ENCODE results near the gene LINC00305.

LINC00305 gene

DNA sequence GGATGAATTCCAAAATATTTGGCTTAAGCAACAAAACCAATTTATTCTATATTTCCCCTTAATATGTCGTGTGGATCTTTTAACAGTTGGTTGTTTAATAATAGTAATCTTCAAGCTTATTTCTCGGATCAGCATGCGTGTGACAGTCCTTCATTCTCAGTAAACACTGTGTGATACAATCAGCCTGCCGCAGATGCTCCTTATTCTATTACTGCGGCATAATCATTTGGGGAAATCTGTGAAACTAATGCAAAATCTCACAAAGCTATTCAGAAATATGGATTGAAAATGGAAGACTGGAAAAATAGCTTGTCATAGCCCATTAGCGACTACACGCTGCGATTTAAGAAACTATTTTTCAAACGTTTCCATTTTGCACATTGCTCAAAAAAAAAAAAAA, 36.9 kb downstream of the LINC00305 start:
- TF ChIP-seq TAF1 (IDR thresholded peaks at IDR 0.05; ENCODE audit: borderline replicate concordance, low read depth, low read length) (no peak), POLR2AphosphoS5 (IDR thresholded peaks at IDR 0.05; ENCODE audit: low read depth, low read length) (no peak), POLR2A (IDR thresholded peaks at IDR 0.05; ENCODE audit: low read depth, low read length) (no peak)
- FAIRE-seq (no peak), DNase-seq (ENCODE audit: insufficient read length) (no peak)

DNA sequence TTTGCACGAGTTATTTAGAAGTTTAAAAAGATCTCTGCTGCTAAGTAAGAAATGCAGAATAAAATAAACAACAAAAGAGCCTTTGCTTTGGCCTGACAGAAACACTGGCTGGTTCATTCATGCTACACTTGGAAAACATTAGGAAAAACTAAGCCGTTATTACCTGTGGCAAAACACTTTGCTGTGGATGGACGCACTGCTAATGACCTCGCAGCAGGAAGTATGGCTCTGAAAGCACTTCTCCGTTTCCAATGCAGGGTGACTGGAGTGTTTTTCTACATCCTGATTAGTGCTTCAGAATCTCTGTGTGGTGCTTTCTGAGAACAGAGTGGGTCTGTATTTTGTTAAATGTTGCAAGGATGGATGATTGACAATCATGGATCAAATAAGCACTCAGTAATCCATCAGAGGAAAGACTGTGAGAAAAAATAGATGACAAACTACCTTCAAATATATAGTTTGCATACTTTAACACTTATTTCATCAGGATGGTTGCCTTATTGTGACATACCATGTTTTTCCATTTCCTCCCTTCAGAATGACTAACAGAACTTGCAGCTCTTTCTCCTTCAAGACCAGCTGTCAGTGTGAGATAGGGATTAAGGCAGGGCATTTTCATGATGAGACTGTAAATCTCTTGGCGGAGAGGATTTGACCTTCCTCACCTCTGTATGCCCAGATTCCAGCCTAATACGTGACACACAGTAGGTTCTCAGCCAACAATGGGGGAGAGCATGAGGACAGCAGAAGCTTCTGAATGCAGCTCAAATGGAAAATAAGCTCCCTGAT, 38.0 kb downstream of the LINC00305 start:
- FAIRE-seq (no peak), DNase-seq (ENCODE audit: insufficient read length) (no peak)
- TF ChIP-seq TAF1 (IDR thresholded peaks at IDR 0.05; ENCODE audit: borderline replicate concordance, low read depth, low read length) (no peak), POLR2A (IDR thresholded peaks at IDR 0.05; ENCODE audit: low read depth, low read length) (no peak), POLR2AphosphoS5 (IDR thresholded peaks at IDR 0.05; ENCODE audit: low read depth, low read length) (no peak)

DNA sequence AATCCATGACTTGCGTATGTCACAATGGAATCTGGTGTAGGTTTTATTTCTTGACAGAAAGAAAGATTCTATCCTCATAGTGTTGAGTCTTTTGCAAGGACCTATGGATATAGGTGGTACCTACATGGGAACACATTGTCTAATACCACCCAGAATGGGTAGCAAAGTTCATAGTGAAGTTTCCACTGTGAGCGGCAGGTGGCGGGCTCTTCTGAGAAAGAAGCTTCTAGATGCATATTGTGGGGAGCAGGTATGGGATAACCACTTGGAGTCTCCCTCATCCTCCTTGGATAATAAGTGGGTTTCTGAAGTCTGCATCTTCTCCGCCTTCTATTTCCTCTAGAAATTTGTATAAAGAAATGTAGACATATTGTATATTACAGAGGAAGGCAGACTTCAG, 44.9 kb downstream of the LINC00305 start:
- no peak for FAIRE-seq

DNA sequence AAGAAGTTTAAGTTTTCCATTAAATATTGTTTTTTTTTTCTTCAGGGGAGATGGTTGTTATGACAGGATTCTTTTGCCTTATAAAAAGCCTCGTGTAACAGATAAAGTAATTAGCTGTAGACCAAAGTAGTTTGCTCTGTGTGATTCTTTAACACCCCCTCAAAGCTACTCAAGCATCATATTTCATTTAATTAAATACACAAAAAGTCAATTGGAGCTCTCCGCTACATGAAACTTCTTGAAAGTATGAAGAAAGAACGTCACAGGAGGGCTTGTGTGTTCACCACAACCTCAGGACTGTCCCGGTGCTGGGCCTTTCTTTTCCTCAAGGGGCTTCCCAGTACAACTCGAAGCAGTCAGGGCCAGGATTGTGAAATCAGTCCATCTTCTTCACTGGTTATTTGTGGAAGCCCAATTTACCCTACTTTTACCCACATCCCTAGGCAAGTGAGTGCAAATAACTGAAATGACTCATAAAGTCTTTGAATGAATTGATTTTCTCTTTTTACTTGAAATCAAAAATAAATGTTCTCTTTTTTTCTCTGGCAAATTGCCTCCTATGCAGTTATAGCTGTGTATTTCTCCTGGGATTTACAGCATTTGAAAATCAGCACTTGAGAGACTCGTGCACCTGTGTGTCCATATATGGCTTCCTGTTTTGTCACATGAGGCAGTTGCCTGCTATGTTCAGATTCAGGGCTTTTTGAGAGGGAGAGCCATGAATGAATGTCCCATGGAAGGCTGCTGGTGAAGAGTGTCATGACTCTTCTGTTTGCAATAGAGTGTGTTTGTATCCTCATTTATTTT, 48.6 kb downstream of the LINC00305 start:
- no peak for DNase-seq (ENCODE audit: insufficient read length)

More for the DNA sequence above, 44.9 kb downstream of the LINC00305 start:
- no peak for TF ChIP-seq POLR2AphosphoS5 (IDR thresholded peaks at IDR 0.05; ENCODE audit: low read depth, low read length)
- no peak for TF ChIP-seq TAF1 (IDR thresholded peaks at IDR 0.05; ENCODE audit: borderline replicate concordance, low read depth, low read length)
- DNase-seq (ENCODE audit: insufficient read length): no peak

DNA sequence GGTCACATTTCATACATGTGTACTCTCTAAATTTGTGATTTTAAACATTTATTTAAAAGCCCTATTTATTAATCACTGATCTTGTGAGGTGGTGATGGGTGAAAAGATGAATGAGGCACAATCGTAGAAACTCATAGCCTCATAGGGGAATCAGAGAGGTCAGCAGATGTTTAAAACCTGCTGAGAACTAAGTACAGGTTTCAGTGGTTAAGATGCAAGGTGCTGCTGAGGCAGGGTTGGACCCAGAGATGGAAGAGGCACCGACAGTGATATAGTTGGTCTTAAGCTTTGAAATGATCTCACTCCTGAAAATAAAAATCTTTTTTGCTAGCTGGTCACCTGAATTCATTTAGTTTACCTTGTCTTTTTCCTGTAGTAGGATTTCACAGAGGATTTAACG, 49.6 kb downstream of the LINC00305 start:
- DNase-seq (ENCODE audit: insufficient read length): no peak
- TF ChIP-seq POLR2A (IDR thresholded peaks at IDR 0.05; ENCODE audit: low read depth, low read length) (no peak), TAF1 (IDR thresholded peaks at IDR 0.05; ENCODE audit: borderline replicate concordance, low read depth, low read length) (no peak), POLR2AphosphoS5 (IDR thresholded peaks at IDR 0.05; ENCODE audit: low read depth, low read length) (no peak)
- FAIRE-seq: no peak

More for the DNA sequence above, 48.6 kb downstream of the LINC00305 start:
- no peak for FAIRE-seq
- TF ChIP-seq TAF1 (IDR thresholded peaks at IDR 0.05; ENCODE audit: borderline replicate concordance, low read depth, low read length): no peak
- TF ChIP-seq POLR2A (IDR thresholded peaks at IDR 0.05; ENCODE audit: low read depth, low read length): no peak
- no peak for TF ChIP-seq POLR2AphosphoS5 (IDR thresholded peaks at IDR 0.05; ENCODE audit: low read depth, low read length)

DNA sequence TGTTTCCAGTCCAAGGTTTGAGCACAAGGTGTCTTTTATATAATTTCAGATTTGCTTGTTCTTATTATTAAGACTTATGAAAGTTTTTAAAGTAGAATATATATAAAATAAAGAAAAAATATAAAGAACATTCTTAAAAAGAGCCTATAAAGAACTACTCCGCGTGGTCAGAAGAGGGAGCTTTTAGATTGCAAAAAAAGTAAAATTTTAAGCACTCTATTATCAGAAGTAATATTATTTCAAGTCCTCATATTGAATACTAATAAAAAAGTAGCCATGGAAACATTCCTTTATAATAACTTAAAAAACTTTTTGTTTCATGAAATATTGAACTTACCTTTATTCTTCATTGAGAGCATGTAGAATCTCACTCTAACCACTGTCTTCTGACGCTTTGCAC, 51.4 kb downstream of the LINC00305 start:
- FAIRE-seq (no peak), DNase-seq (ENCODE audit: insufficient read length) (no peak)
- TF ChIP-seq POLR2A (IDR thresholded peaks at IDR 0.05; ENCODE audit: low read depth, low read length): no peak
- no peak for TF ChIP-seq TAF1 (IDR thresholded peaks at IDR 0.05; ENCODE audit: borderline replicate concordance, low read depth, low read length)
- TF ChIP-seq POLR2AphosphoS5 (IDR thresholded peaks at IDR 0.05; ENCODE audit: low read depth, low read length): no peak

DNA sequence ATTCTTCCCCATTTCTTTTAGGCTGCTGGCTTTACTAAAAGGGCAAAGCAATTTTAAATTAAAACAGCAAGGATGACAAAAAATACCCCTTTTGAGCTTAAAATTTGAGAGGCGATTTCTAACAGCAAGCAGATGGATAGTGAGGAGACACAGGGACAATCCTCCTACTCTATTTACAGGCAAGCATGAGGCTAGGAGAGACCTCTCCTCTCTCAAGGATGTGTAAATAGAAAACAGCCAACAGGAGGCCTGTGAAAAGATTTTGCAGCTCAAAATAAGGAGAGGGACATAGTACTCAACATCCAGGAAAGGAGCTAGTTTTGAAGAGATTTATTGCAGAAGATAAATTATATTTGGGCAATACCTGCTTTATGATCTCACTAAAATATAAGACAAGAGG, 53.8 kb downstream of the LINC00305 start:
- no peak for FAIRE-seq

DNA sequence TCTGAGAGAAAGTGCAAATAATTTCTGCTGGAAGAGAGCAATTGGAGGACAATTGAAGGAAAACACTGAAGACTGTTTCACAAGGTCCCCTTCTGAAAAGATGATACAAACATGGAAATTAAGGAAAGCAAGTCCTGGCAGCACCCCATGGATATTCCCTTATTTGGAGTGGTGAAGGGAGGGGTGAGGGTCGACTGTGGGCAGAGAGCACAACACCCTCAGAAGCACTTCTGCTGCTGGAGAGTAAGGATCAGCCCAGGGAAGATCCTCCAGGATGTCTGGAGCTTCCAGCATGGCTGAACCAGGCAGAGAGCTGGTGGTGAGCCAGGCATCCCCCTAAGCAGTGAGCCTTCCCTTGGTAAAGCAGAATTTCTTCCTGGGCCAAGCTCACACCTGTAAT, 54.7 kb downstream of the LINC00305 start:
- FAIRE-seq: no peak
- DNase-seq (ENCODE audit: insufficient read length): no peak
- TF ChIP-seq POLR2A (IDR thresholded peaks at IDR 0.05; ENCODE audit: low read depth, low read length): no peak
- TF ChIP-seq TAF1 (IDR thresholded peaks at IDR 0.05; ENCODE audit: borderline replicate concordance, low read depth, low read length): no peak
- TF ChIP-seq POLR2AphosphoS5 (IDR thresholded peaks at IDR 0.05; ENCODE audit: low read depth, low read length): no peak

More for the DNA sequence above, 53.8 kb downstream of the LINC00305 start:
- TF ChIP-seq POLR2A (IDR thresholded peaks at IDR 0.05; ENCODE audit: low read depth, low read length): no peak
- no peak for TF ChIP-seq POLR2AphosphoS5 (IDR thresholded peaks at IDR 0.05; ENCODE audit: low read depth, low read length)
- TF ChIP-seq TAF1 (IDR thresholded peaks at IDR 0.05; ENCODE audit: borderline replicate concordance, low read depth, low read length): no peak
- DNase-seq (ENCODE audit: insufficient read length): no peak

DNA sequence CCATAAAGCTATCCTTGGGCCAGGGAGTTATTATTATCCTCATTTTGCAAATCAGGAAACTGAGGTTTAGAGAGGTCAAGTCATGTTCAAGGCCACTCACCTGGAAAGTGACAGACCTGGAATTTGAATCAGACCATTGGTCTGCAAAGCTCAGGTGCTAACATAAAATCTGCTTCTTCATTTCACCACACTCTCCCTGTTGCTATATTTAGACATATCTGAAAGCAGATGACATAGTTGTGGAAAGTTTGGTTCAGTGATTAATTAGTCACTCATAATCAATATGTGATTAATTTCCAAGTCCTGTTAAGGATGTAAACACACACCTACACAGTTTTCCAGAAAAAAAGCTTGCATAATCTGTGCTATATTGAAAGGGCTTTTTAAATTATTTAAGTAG, 57.4 kb downstream of the LINC00305 start:
- TF ChIP-seq POLR2AphosphoS5 (IDR thresholded peaks at IDR 0.05; ENCODE audit: low read depth, low read length) (no peak), POLR2A (IDR thresholded peaks at IDR 0.05; ENCODE audit: low read depth, low read length) (no peak), TAF1 (IDR thresholded peaks at IDR 0.05; ENCODE audit: borderline replicate concordance, low read depth, low read length) (no peak)
- FAIRE-seq (no peak), DNase-seq (ENCODE audit: insufficient read length) (no peak)

DNA sequence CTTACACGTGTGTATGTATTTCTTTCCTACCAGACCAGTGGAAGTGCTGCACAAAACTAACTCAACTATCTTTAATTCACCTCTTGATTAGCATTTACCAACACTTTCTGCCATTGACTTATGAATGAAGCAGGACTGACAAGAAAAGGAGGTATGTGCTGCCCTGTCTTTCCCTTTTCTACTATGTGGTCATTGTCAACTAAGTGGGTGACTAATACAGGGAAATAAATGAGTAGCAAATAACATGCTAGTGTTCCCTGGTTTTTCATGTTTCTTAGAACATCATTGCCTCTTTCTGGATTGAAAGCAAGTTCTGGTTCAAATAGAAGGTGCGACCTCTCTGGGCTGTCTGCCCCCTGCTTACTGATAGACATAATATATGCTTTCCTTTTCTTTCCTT, 58.0 kb downstream of the LINC00305 start:
- FAIRE-seq: peak; percentile 24
- no peak for DNase-seq (ENCODE audit: insufficient read length)
- TF ChIP-seq TAF1 (IDR thresholded peaks at IDR 0.05; ENCODE audit: borderline replicate concordance, low read depth, low read length) (no peak), POLR2A (IDR thresholded peaks at IDR 0.05; ENCODE audit: low read depth, low read length) (no peak)

DNA sequence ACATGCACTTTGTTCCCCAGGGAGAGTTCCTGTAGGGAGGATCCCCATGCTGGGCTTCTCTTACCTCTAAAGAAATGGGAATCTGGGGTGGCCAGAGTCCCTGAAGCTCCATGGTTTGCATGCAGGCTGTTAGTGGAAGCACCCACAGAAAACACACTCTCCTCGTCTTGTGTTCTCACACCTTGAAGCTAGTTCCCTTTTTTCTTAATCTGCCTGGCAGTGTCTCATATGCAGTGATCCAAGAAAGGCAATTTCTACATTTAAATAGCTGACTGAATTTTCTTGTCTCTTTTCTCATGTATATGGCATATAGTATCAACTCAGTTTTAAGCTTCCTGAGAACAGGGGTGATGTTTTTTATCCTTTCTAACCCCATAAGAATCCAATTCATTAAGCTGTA, 65.0 kb downstream of the LINC00305 start:
- TF ChIP-seq POLR2A (IDR thresholded peaks at IDR 0.05; ENCODE audit: low read depth, low read length) (no peak), POLR2AphosphoS5 (IDR thresholded peaks at IDR 0.05; ENCODE audit: low read depth, low read length) (no peak), TAF1 (IDR thresholded peaks at IDR 0.05; ENCODE audit: borderline replicate concordance, low read depth, low read length) (no peak)
- no peak for FAIRE-seq
- no peak for DNase-seq (ENCODE audit: insufficient read length)

DNA sequence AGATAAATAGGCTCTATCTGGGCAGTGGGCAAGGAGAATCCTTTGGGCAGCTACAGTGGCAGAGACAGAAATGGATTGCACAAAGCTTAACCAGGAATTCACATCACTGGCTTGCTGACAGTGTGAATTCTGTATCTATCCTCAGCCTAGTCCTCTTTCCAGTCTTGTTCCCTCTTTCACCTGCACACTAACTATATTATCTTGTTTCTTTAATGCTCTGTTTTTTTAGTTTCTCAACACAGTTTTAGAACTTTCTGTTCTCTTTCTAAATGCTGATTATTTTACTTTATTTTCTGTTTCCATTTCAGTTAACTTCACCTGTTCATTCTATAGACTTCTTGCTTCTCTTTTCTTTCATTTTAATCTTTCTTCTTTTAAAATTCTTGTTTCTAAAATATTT, 66.4 kb downstream of the LINC00305 start:
- FAIRE-seq (no peak), DNase-seq (ENCODE audit: insufficient read length) (no peak)
- TF ChIP-seq POLR2AphosphoS5 (IDR thresholded peaks at IDR 0.05; ENCODE audit: low read depth, low read length) (no peak), TAF1 (IDR thresholded peaks at IDR 0.05; ENCODE audit: borderline replicate concordance, low read depth, low read length) (no peak), POLR2A (IDR thresholded peaks at IDR 0.05; ENCODE audit: low read depth, low read length) (no peak)
